HG02571 (cell line): Measurements from ENCODE around the gene TIGIT.

Source experiments
- ATAC-seq: cut with Tn5 transposase; IDR thresholded peaks from one replicate; pipeline ENCODE4 v1.9.1; 2021; ENCODE audit warnings: mild to moderate bottlenecking, moderate library complexity; ENCODE audit not compliant: unreplicated experiment

The TIGIT gene

GRCh38 chr3:114350690-114351089, 56.9 kb downstream of the TIGIT start:
- ATAC-seq, result no peak

GRCh38 chr3:114351123-114351821, 57.4 kb downstream of the TIGIT start:
- ATAC-seq, result no peak

GRCh38 chr3:114351822-114352145, 58.0 kb downstream of the TIGIT start:
- ATAC-seq, result no peak

DNA sequence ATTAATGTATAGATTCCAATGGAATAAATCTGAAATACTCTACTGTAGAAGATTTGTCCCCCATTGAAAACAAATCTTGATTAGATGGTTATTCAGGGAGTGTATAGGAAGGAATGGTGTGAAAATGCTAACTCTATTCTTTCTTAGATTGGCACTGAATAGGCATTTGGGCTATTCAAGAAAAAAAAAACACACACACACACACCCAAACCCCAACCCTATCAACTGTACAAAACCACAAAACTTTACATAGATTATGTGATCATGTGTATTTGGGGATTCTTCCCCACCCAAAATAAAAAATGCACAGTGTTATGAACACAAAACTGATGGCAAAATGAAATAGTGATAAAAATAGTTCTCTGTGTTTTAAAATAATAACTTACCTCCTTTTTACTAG, 61.8 kb downstream of the TIGIT start:
- ATAC-seq, result no peak

DNA sequence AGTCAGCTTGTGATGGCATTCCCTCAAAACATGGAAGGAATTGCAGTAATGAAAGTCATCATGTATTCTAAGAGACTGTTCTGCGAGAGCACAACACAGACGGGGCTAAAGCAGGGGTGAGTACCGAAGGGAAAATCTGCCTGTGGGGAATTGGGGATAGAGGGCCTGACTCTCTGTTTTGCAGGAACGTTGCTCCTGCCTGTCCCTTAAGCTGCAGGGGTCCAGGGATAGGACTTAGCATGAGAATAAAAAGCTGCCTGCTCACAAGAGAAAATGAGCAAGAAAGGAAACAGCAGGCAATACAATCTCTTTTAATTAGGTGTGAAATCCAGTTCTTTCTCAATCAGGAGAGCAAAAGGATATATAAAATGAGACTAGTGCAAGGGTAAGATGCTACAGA, 62.2 kb downstream of the TIGIT start:
- ATAC-seq, result no peak

DNA sequence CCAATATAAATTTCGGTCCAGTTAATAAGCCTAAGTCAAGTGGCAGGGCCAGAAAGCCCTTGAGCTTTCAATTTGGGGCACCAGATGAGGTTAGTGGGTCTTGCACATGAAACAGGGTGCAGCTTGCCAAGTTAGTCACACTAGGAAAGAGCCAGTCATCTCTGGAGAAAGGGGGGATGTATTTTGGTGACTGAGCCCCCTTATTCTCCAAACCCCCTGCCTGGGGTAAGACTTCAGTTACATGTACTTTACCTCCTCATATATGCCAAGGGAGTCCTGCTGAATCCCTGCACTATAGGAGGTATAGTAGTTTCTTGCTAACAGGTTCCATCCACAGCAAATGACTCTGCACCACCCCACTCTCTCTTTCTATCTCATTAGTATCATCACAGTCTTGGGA, 62.7 kb downstream of the TIGIT start:
- no peak for ATAC-seq
